Brain microvascular endothelial cell (primary cell): ENCODE results near the gene SF3B5.

Experiments used
- DNase-seq: peaks from one replicate; pipeline ENCODE4 v3.0.0-alpha.2; 2020
- H3K27ac ChIP-seq: fragments of 250-450 bp; sonication (Bioruptor Pico); 2 replicates; pipeline ENCODE4 v1.5.1; 2020; ENCODE audit warnings: mild to moderate bottlenecking, moderate library complexity
- H3K27me3 ChIP-seq: fragments of 250-450 bp; sonication (Bioruptor Pico); replicated peaks from 2 replicates; pipeline ENCODE4 v1.5.1; 2020; ENCODE audit warnings: mild to moderate bottlenecking
- H3K36me3 ChIP-seq: fragments of 250-450 bp; sonication (Bioruptor Pico); replicated peaks from 2 replicates; pipeline ENCODE4 v1.5.1; 2020; ENCODE audit warnings: mild to moderate bottlenecking
- H3K4me3 ChIP-seq: 2 replicates; pipeline ENCODE4 v1.5.1; 2011; ENCODE audit warnings: low read depth, mild to moderate bottlenecking, control low read depth, low read length, moderate library complexity
- in situ Hi-C: cut with HindIII; loops from 2 replicates; pipeline ENCODE4 v1.10.0; 2017; ENCODE audit warnings: low sequenced_read_pairs, low pct_ligation_motif_present
- TF ChIP-seq, protein P1 (sequence below): IDR thresholded peaks from 2 replicates; pipeline ENCODE4 v1.5.1; 2011; ENCODE audit warnings: low read depth, mild to moderate bottlenecking, moderate library complexity, low read length, control low read depth, inconsistent platforms; ENCODE audit errors: missing control alignments

Gene SF3B5

DNA sequence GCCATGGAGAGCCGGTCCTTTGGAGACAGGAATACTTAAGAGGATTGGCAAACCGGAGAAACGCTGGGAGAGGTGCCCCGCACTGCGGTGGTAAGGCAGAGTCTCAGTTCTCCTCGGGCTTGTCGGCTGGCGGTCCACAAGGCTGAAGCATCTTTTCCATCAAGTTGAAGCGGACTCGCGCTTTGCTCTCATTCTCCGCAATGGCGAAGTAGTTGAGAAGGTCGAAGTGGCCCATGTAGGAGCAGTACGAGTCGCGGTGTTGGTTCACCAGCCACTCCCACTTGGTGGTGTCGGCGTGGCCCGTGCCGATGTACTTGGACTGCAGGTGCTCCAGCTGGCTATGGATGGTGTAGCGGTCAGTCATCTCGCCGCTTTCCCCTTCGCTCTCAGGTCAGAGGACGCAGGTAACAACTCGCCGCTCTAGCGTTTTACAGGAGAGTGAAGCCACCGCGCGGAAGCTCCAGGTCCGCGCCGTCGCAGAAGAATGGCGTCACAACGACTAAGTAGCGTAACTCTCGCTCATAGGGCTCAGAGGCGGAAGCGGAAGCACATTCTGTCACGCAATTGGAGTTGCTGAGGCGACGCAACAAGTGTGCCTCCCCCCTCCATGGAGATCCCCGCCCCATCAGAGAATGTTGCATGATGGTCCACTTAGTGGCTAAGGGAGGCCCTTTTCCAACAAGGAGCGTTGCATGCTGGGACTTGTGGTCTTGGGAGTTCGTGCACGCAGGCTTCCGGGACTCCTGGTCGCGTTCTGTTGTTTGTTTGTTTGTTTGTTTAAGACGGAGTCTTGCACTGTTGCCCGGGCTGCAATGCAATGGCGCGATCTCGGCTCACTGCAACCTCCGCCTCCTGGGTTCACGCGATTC lies at the start of gene SF3B5:
TSS of gene SF3B5 (minus strand) at position 440 of the 869 bp plus-strand sequence. CDS start at position 364, 76 bp downstream.
- in situ Hi-C loops = no loop called here
- Histone ChIP-seq H3K36me3 (no peaks in the 10 kb centered on the region), H3K27ac (peak within 1 kb of the TSS; percentile 73), H3K4me3 (peak within 1 kb of the TSS; percentile 100), H3K27me3 (no peaks in the 10 kb centered on the region)
- TF ChIP-seq, protein P1, sequence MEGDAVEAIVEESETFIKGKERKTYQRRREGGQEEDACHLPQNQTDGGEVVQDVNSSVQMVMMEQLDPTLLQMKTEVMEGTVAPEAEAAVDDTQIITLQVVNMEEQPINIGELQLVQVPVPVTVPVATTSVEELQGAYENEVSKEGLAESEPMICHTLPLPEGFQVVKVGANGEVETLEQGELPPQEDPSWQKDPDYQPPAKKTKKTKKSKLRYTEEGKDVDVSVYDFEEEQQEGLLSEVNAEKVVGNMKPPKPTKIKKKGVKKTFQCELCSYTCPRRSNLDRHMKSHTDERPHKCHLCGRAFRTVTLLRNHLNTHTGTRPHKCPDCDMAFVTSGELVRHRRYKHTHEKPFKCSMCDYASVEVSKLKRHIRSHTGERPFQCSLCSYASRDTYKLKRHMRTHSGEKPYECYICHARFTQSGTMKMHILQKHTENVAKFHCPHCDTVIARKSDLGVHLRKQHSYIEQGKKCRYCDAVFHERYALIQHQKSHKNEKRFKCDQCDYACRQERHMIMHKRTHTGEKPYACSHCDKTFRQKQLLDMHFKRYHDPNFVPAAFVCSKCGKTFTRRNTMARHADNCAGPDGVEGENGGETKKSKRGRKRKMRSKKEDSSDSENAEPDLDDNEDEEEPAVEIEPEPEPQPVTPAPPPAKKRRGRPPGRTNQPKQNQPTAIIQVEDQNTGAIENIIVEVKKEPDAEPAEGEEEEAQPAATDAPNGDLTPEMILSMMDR = no peak
- peak; percentile 100 for DNase-seq

- H3K27ac ChIP-seq = no peak overlapping the region
- DNase-seq = no peak
- H3K36me3 ChIP-seq = no peaks in the 10 kb centered on the region
Observed at GRCh38 chr6:144144996-144145395, 49.6 kb upstream of the SF3B5 start.

DNA sequence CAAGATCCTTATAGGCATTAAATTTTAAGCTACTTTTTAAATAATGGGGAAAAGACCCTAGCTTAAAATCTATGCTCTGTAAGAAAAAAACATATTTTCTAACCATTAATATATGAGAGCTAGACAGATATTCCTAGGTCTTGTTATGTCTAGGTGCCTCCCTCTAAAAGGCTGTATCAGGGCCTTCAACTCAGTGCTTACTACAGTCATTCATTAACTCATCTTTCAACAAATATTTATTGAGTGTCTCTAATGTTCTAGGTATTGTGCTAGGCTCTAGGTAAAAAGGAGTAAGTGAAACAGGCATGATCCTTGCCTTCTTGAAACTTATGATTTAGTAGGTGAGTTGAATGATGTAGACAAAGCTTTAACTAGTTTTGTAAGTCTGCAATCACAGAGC lies 48.5 kb upstream of the SF3B5 start:
- H3K27ac ChIP-seq = no peak overlapping the region
- H3K4me3 ChIP-seq = no peak overlapping the region
- H3K36me3 ChIP-seq = no peaks in the 10 kb centered on the region
- H3K27me3 ChIP-seq = no peaks in the 10 kb centered on the region
- TF ChIP-seq, protein P1 = no peak
- DNase-seq = no peak
- in situ Hi-C loops = no loop called here

More at GRCh38 chr6:144144996-144145395, 49.6 kb upstream of the SF3B5 start:
- Histone ChIP-seq H3K27me3 (no peaks in the 10 kb centered on the region), H3K4me3 (no peak overlapping the region)
- in situ Hi-C loops = no loop called here
- TF ChIP-seq, protein P1 = no peak

DNA sequence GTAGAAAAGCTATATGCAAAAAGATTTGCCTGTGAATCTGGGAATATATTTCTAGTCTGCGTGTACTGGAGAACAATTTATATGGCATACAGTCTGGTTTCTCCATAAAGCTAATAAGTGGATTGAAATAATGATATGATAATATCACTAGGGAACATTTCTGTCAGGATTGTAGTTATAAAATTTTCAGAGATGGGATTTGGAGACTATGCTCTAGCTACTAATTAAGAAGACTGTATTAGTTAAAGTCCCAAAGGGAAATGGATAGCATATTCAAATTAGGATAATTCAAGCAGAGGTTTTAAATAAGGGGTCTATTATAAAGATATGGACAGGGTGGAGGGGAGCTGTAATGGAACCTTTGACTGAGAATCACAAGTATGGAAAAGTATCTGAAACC lies 47.7 kb upstream of the SF3B5 start:
- TF ChIP-seq, protein P1 = no peak
- no peak overlapping the region for H3K4me3 ChIP-seq
- no peak for DNase-seq
- no peaks in the 10 kb centered on the region for H3K27me3 ChIP-seq
- in situ Hi-C loops = no loop called here
- H3K36me3 ChIP-seq = no peaks in the 10 kb centered on the region
- no peak overlapping the region for H3K27ac ChIP-seq

GRCh38 chr6:144141470-144141869 lies 46.1 kb upstream of the SF3B5 start:
- DNase-seq = no peak
- H3K27me3 ChIP-seq = no peaks in the 10 kb centered on the region
- no peak overlapping the region for H3K4me3 ChIP-seq
- no peaks in the 10 kb centered on the region for H3K36me3 ChIP-seq
- no peak overlapping the region for H3K27ac ChIP-seq
- in situ Hi-C loops = no loop called here
- TF ChIP-seq, protein P1 = no peak
